CD4-positive, alpha-beta T cell (primary cell): ENCODE results near the gene LCAT. TPM values are rescaled to one million over a fixed set of nuclear protein-coding genes. Genes with fewer than 3 reads are reported as not detected.

Source experiments
- ATAC-seq: fragments of 200-7000 bp; cut with Tn5 transposase; one replicate; pipeline ENCODE4 v1.10.0; 2022; ENCODE audit warnings: mild to moderate bottlenecking; ENCODE audit not compliant: poor library complexity
- CTCF ChIA-PET: fragments of 350-600 bp; sonication (Branson Sonifier 250); formaldehyde crosslinking; loops from one replicate; lab custom pipeline; 2021; ENCODE audit warnings: antibody characterized with exemption, inconsistent platforms; lab: Charles Lee
- POLR2A ChIA-PET: fragments of 350-600 bp; sonication (Branson Sonifier 250); formaldehyde crosslinking; loops from one replicate; lab custom pipeline; 2021; ENCODE audit warnings: antibody characterized with exemption, inconsistent platforms; lab: Charles Lee
- DNase-seq, 14 experiments: peaks; one replicate each; pipeline ENCODE4 v3.0.0-alpha.2; 2013 to 2020; ENCODE audit warnings: mixed read lengths in 2 of 14
- H3K27ac ChIP-seq, 2 donors: one replicate each; pipeline versions ENCODE4 v1.5.1 to v1.7.0; 2013; ENCODE audit warnings: low read length in 2 of 2, low read depth in 1 of 2, mild to moderate bottlenecking in 1 of 2
- H3K27me3 ChIP-seq, 2 experiments: 1 replicate in 1 of 2; 2 replicates in 1 of 2; pipeline versions ENCODE4 v1.6.1 to v1.7.0; 2013; ENCODE audit warnings: low read length in 2 of 2, control low read depth in 1 of 2, mild to moderate bottlenecking in 1 of 2, moderate library complexity in 1 of 2; ENCODE audit not compliant: insufficient read depth in 2 of 2, control insufficient read depth in 1 of 2
- H3K36me3 ChIP-seq: one replicate; pipeline ENCODE4 v1.6.1; 2013; ENCODE audit warnings: low read length, control low read depth; ENCODE audit not compliant: insufficient read depth
- H3K4me1 ChIP-seq: one replicate; pipeline ENCODE4 v1.6.1; 2013; ENCODE audit warnings: low read length, control low read depth; ENCODE audit not compliant: insufficient read depth
- H3K4me3 ChIP-seq: one replicate; pipeline ENCODE4 v1.5.1; 2013; ENCODE audit warnings: mild to moderate bottlenecking, low read length, moderate library complexity
- H3K9me3 ChIP-seq, 2 experiments: 1 replicate in 1 of 2; 2 replicates in 1 of 2; pipeline versions ENCODE4 v1.6.1 to v1.7.0; 2013; ENCODE audit warnings: low read length in 2 of 2, mild to moderate bottlenecking in 2 of 2, control low read depth in 1 of 2, moderate library complexity in 1 of 2; ENCODE audit not compliant: control insufficient read depth in 1 of 2, insufficient read depth in 1 of 2
- H3K27ac Mint-ChIP-seq: one replicate; pipeline ENCODE4 v1.8.0; 2020; ENCODE audit warnings: mixed read lengths
- H3K27me3 Mint-ChIP-seq: one replicate; pipeline ENCODE4 v1.8.0; 2021; ENCODE audit warnings: mixed read lengths
- H3K36me3 Mint-ChIP-seq: one replicate; pipeline ENCODE4 v1.8.0; 2021; ENCODE audit warnings: low read depth, mixed read lengths
- H3K4me1 Mint-ChIP-seq: one replicate; pipeline ENCODE4 v1.8.0; 2021; ENCODE audit warnings: low read depth, mixed read lengths
- H3K4me3 Mint-ChIP-seq: one replicate; pipeline ENCODE4 v1.8.0; 2020; ENCODE audit warnings: mild to moderate bottlenecking, mixed read lengths
- H3K9me3 Mint-ChIP-seq: one replicate; pipeline ENCODE4 v1.8.0; 2020; ENCODE audit warnings: mixed read lengths
- CTCF ChIP-seq: fragments of 200-600 bp; IDR thresholded peaks from one replicate; pipeline ENCODE4 v1.8.0; 2022; ENCODE audit warnings: antibody characterized with exemption, mild to moderate bottlenecking
- intact Hi-C, 2 experiments: fragments of 100-400 bp; cut with DNase I in 1 of 2; cut with micrococcal nuclease in 1 of 2; formaldehyde crosslinking; loops; one replicate each; pipeline versions ENCODE4 v1.15.1 to v1.9.0; 2023 to 2025; cut with DNase I, micrococcal nuclease
- total RNA-seq, 174 experiments: library from RNA in 2 of 174; stranded (reverse) in 2 of 174; gene quantifications; one replicate each; pipeline ENCODE4 v1.2.3 and lab custom pipeline; 2021 to 2026

Gene LCAT
- total RNA-seq, 2 experiments from 2014 or later: 5.9 to 6.3 TPM

GRCh38 chr16:67953641-67954375 is 9.9 kb upstream of the LCAT start:
- intact Hi-C loops: no loop called here
- Mint-ChIP-seq H3K27ac (no peak overlapping the region), H3K9me3 (no peaks in the 10 kb centered on the region), H3K27me3 (no peaks in the 10 kb centered on the region), H3K4me3 (no peak overlapping the region), H3K4me1 (no peaks in the 10 kb centered on the region), H3K36me3 (peaks cover 14% of the 10 kb centered on the region)
- TF ChIP-seq CTCF: no peak
- no peaks in the 10 kb centered on the region for H3K4me1 ChIP-seq
- peaks cover 30% of the 10 kb centered on the region for H3K36me3 ChIP-seq
- no peak overlapping the region for H3K4me3 ChIP-seq
- no peak overlapping the region for H3K27ac ChIP-seq
- ChIA-PET POLR2A (no interaction called here), CTCF (no interaction called here)
- no peak for ATAC-seq
- no peaks in the 10 kb centered on the region for H3K9me3 ChIP-seq
- DNase-seq: no peak
- H3K27me3 ChIP-seq: no peaks in the 10 kb centered on the region

GRCh38 chr16:67951485-67951884 is 7.6 kb upstream of the LCAT start:
- peaks cover 5% of the 10 kb centered on the region for H3K36me3 Mint-ChIP-seq
- Histone ChIP-seq H3K27me3 (no peaks in the 10 kb centered on the region), H3K4me3 (no peak overlapping the region), H3K4me1 (no peaks in the 10 kb centered on the region), H3K36me3 (peaks cover 43% of the 10 kb centered on the region), H3K27ac (no peak overlapping the region), H3K9me3 (no peaks in the 10 kb centered on the region)
- ATAC-seq: no peak
- peak in 1 of 14 experiments; percentile 8 for DNase-seq
- no peak for TF ChIP-seq CTCF
- H3K4me3 Mint-ChIP-seq: no peak overlapping the region
- no peaks in the 10 kb centered on the region for H3K4me1 Mint-ChIP-seq
- intact Hi-C loops: no loop called here
- no peaks in the 10 kb centered on the region for H3K9me3 Mint-ChIP-seq
- H3K27me3 Mint-ChIP-seq: no peaks in the 10 kb centered on the region
- ChIA-PET POLR2A (interaction anchor here (0.8 kb wide), 1 partner anchor 11 kb away, joined by 3 read pairs; no protein-coding TSS in a partner anchor), CTCF (no interaction called here)
- H3K27ac Mint-ChIP-seq: no peak overlapping the region

GRCh38 chr16:67950335-67950843 is 6.5 kb upstream of the LCAT start:
- Mint-ChIP-seq H3K27me3 (no peaks in the 10 kb centered on the region), H3K4me1 (no peaks in the 10 kb centered on the region), H3K9me3 (no peaks in the 10 kb centered on the region), H3K36me3 (peaks cover 13% of the 10 kb centered on the region), H3K27ac (no peak overlapping the region), H3K4me3 (no peak overlapping the region)
- ATAC-seq (no peak), DNase-seq (peak in 1 of 14 experiments; percentile 9)
- no peaks in the 10 kb centered on the region for H3K9me3 ChIP-seq
- H3K27ac ChIP-seq: no peak overlapping the region
- peaks cover 54% of the 10 kb centered on the region for H3K36me3 ChIP-seq
- CTCF ChIA-PET: no interaction called here
- POLR2A ChIA-PET: interaction anchor here (0.8 kb wide), 1 partner anchor 10 kb away, joined by 3 read pairs; no protein-coding TSS in a partner anchor
- H3K4me1 ChIP-seq: no peaks in the 10 kb centered on the region
- intact Hi-C loops: no loop called here
- H3K27me3 ChIP-seq: no peaks in the 10 kb centered on the region
- no peak overlapping the region for H3K4me3 ChIP-seq
- TF ChIP-seq CTCF: no peak
